HepG2 (cell line): ENCODE data around the gene ARHGDIG. TPM values are rescaled to one million over a fixed set of nuclear protein-coding genes. Genes with fewer than 3 reads are reported as not detected.

Experiments used
- EP300 ChIP-seq, 3 experiments: sonication (generic) in 1 of 3; formaldehyde crosslinking in 1 of 3; IDR thresholded peaks; 2 replicates each; pipeline versions ENCODE4 v1.5.1 to v1.6.1; 2011 to 2020; ENCODE audit warnings: low read depth in 2 of 3, low read length in 2 of 3, borderline replicate concordance in 1 of 3, improper control_type of control experiment in 1 of 3, mild to moderate bottlenecking in 1 of 3, missing genetic modification reagents in 1 of 3, moderate library complexity in 1 of 3
- FOXO1 ChIP-seq: sonication (generic); formaldehyde crosslinking; IDR thresholded peaks from 2 replicates; pipeline ENCODE4 v1.4.0; 2020; ENCODE audit warnings: missing genetic modification reagents
- GATAD2A ChIP-seq: IDR thresholded peaks from 2 replicates; pipeline ENCODE4 v1.6.1; 2016
- MYNN ChIP-seq: sonication (generic); formaldehyde crosslinking; IDR thresholded peaks from 2 replicates; pipeline ENCODE4 v1.4.0; 2020; ENCODE audit warnings: mild to moderate bottlenecking, low read depth, missing genetic modification reagents
- NFYB ChIP-seq: sonication (generic); formaldehyde crosslinking; IDR thresholded peaks from 2 replicates; pipeline ENCODE4 v1.4.0; 2020; ENCODE audit warnings: missing genetic modification reagents
- POLR2AphosphoS5 ChIP-seq: IDR thresholded peaks from 2 replicates; pipeline ENCODE4 v1.6.1; 2012; ENCODE audit warnings: low read depth, low read length
- RAD21 ChIP-seq: fragments of 450-650 bp; formaldehyde crosslinking; IDR thresholded peaks from 2 replicates; pipeline ENCODE4 v1.5.0; 2020; ENCODE audit warnings: mild to moderate bottlenecking
- SMARCC2 ChIP-seq: fragments of 450-650 bp; IDR thresholded peaks from 2 replicates; pipeline ENCODE4 v1.6.1; 2017; ENCODE audit warnings: antibody characterized with exemption, mild to moderate bottlenecking
- SOX5 ChIP-seq: IDR thresholded peaks from 2 replicates; pipeline ENCODE4 v1.6.1; 2016; ENCODE audit warnings: borderline replicate concordance
- YEATS2 ChIP-seq: sonication (generic); formaldehyde crosslinking; IDR thresholded peaks from 2 replicates; pipeline ENCODE4 v1.4.0; 2020; ENCODE audit warnings: missing genetic modification reagents, borderline replicate concordance
- ZNF484 ChIP-seq: sonication (generic); formaldehyde crosslinking; IDR thresholded peaks from 2 replicates; pipeline ENCODE4 v1.5.1; 2020; ENCODE audit warnings: mild to moderate bottlenecking, low read depth, missing genetic modification reagents, borderline replicate concordance
- ZNF891 ChIP-seq: sonication (generic); formaldehyde crosslinking; IDR thresholded peaks from 2 replicates; pipeline ENCODE4 v1.5.0; 2020; ENCODE audit warnings: mild to moderate bottlenecking, missing genetic modification reagents
- ZSCAN25 ChIP-seq: sonication (generic); formaldehyde crosslinking; IDR thresholded peaks from 2 replicates; pipeline ENCODE4 v1.8.0; 2022; ENCODE audit warnings: mild to moderate bottlenecking, missing genetic modification reagents
- polyA plus RNA-seq, 8 experiments: library from polyadenylated mRNA; depleted of rRNA in 3 of 8; stranded (reverse) in 7 of 8; unstranded in 1 of 8; fragments of >200 nt; fragmentation: Illumina TruSeq in 4 of 8; extraction: Trizol in 4 of 8; gene quantifications; 2 replicates each; pipeline versions ENCODE4 v1.2.1 to v1.2.3, GENCODE V29; 2011 to 2016; ENCODE audit warnings: low read depth in 4 of 8, missing spikeins in 1 of 8, mixed read lengths in 1 of 8; ENCODE audit not compliant: insufficient read depth in 1 of 8
- total RNA-seq, 5 experiments: library from RNA; depleted of rRNA; stranded (reverse); fragments of >200 nt; fragmentation: Illumina TruSeq; extraction: Trizol; gene quantifications; 2 replicates each; pipeline ENCODE4 v1.2.3, GENCODE V29; 2016; ENCODE audit warnings: low read depth in 1 of 5
- TF ChIP-seq, protein P1 (sequence below): sonication (generic); formaldehyde crosslinking; IDR thresholded peaks from 2 replicates; pipeline ENCODE4 v1.8.1; 2023; ENCODE audit warnings: mild to moderate bottlenecking, inconsistent platforms, moderate library complexity, missing genetic modification reagents, borderline replicate concordance
- TF ChIP-seq, protein P2 (sequence below): sonication (generic); formaldehyde crosslinking; IDR thresholded peaks from 2 replicates; pipeline ENCODE4 v1.4.0; 2020; ENCODE audit warnings: missing genetic modification reagents
- TF ChIP-seq, protein P3 (sequence below): sonication (generic); formaldehyde crosslinking; IDR thresholded peaks from 2 replicates; pipeline ENCODE4 v1.5.0; 2020; ENCODE audit warnings: missing genetic modification reagents
- TF ChIP-seq, protein P4 (sequence below): sonication (generic); formaldehyde crosslinking; IDR thresholded peaks from 2 replicates; pipeline ENCODE4 v1.5.0; 2020; ENCODE audit warnings: mild to moderate bottlenecking, missing genetic modification reagents, borderline replicate concordance
- TF ChIP-seq, protein P5 (sequence below): sonication (generic); formaldehyde crosslinking; IDR thresholded peaks from 2 replicates; pipeline ENCODE4 v1.5.1; 2020; ENCODE audit warnings: missing genetic modification reagents, mild to moderate bottlenecking, borderline replicate concordance

Gene ARHGDIG
- total and polyA plus RNA-seq, 2 of the 13 experiments (the other 11 are each of a cell fraction or from before 2014, with no cell fraction given), result 0.24 to 0.48 TPM

DNA sequence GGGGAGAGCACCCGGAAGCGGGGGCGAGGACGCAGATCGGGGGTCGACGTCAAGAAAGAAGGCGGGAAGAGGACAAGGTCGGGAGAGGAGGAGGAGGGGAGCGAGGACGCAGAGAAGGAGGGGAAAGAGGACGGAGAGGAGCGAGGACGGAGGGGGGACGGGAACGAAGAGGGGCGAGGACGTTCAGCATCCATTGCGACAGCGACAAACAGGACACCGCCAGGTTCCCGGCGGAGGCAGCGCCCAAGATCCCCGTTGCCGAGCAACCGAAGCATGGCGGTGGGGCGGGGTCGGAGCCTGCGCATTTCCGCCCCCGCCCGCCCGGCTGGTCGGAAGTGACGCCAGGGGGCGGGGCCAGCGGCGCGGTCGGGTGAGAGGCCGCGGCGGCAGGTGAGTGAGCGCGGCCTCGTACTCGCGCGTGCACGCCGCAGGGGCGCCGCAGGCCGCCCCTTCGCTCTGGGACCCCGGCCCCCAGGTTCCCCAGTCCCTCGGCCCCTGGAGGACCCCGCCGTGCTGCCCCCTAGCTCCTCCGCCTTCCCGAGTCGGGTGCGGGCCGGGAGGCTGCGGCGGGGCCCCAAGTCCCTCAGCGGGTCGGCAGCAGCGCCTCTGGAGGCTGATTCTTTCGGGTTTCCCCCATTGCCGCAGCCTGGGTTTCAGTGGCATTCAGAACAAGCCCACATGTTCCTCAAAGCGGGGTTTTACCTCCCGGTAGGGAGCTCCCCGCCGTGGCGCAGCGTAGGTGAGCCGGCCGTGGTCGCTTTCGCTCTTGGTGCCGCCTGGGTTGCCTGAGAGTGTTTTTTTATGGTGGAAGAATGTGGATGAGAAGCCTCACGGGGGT, 45.7 kb upstream of the ARHGDIG start, which contains the start of gene FAM234A (continued):
- TF ChIP-seq, protein P1, sequence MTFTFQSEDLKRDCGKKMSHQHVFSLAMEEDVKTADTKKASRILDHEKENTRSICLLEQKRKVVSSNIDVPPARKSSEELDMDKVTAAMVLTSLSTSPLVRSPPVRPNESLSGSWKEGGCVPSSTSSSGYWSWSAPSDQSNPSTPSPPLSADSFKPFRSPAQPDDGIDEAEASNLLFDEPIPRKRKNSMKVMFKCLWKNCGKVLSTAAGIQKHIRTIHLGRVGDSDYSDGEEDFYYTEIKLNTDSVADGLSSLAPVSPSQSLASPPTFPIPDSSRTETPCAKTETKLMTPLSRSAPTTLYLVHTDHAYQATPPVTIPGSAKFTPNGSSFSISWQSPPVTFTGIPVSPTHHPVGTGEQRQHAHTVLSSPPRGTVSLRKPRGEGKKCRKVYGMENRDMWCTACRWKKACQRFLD (CRISPR knock-in tag), result 0 out of 2 replicates have a peak, but pooled peaks have one; percentile 55
- TF ChIP-seq ZSCAN25 (CRISPR knock-in tag), result no peak
- TF ChIP-seq FOXO1 (CRISPR knock-in tag), result 0 out of 2 replicates have a peak, but pooled peaks have one; percentile 8
- TF ChIP-seq ZNF484 (CRISPR knock-in tag), result no peak
- TF ChIP-seq SMARCC2, result no peak
- peak; percentile 45; the same call in 1 of the 2 replicates for TF ChIP-seq POLR2AphosphoS5
- peak; percentile 29 for TF ChIP-seq RAD21
- TF ChIP-seq, protein P2, sequence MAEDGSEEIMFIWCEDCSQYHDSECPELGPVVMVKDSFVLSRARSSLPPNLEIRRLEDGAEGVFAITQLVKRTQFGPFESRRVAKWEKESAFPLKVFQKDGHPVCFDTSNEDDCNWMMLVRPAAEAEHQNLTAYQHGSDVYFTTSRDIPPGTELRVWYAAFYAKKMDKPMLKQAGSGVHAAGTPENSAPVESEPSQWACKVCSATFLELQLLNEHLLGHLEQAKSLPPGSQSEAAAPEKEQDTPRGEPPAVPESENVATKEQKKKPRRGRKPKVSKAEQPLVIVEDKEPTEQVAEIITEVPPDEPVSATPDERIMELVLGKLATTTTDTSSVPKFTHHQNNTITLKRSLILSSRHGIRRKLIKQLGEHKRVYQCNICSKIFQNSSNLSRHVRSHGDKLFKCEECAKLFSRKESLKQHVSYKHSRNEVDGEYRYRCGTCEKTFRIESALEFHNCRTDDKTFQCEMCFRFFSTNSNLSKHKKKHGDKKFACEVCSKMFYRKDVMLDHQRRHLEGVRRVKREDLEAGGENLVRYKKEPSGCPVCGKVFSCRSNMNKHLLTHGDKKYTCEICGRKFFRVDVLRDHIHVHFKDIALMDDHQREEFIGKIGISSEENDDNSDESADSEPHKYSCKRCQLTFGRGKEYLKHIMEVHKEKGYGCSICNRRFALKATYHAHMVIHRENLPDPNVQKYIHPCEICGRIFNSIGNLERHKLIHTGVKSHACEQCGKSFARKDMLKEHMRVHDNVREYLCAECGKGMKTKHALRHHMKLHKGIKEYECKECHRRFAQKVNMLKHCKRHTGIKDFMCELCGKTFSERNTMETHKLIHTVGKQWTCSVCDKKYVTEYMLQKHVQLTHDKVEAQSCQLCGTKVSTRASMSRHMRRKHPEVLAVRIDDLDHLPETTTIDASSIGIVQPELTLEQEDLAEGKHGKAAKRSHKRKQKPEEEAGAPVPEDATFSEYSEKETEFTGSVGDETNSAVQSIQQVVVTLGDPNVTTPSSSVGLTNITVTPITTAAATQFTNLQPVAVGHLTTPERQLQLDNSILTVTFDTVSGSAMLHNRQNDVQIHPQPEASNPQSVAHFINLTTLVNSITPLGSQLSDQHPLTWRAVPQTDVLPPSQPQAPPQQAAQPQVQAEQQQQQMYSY, result no peak
- 0 out of 4 replicates have a peak, but pooled peaks of 1 of the 2 experiments have one; percentile 6 for TF ChIP-seq EP300 (IDR thresholded peaks at IDR 0.05; ENCODE audit: low read depth in 2 of 2, low read length in 2 of 2)
- peak; percentile 14; the same call in 1 of the 2 replicates for TF ChIP-seq EP300 (CRISPR knock-in tag; IDR thresholded peaks at IDR 0.05; ENCODE audit: borderline replicate concordance)
- no peak for TF ChIP-seq YEATS2
- peak; percentile 12; the same call in 1 of the 2 replicates for TF ChIP-seq SOX5 (CRISPR knock-in tag)
- TF ChIP-seq, protein P3, sequence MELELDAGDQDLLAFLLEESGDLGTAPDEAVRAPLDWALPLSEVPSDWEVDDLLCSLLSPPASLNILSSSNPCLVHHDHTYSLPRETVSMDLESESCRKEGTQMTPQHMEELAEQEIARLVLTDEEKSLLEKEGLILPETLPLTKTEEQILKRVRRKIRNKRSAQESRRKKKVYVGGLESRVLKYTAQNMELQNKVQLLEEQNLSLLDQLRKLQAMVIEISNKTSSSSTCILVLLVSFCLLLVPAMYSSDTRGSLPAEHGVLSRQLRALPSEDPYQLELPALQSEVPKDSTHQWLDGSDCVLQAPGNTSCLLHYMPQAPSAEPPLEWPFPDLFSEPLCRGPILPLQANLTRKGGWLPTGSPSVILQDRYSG (CRISPR knock-in tag), result no peak
- TF ChIP-seq, protein P4, sequence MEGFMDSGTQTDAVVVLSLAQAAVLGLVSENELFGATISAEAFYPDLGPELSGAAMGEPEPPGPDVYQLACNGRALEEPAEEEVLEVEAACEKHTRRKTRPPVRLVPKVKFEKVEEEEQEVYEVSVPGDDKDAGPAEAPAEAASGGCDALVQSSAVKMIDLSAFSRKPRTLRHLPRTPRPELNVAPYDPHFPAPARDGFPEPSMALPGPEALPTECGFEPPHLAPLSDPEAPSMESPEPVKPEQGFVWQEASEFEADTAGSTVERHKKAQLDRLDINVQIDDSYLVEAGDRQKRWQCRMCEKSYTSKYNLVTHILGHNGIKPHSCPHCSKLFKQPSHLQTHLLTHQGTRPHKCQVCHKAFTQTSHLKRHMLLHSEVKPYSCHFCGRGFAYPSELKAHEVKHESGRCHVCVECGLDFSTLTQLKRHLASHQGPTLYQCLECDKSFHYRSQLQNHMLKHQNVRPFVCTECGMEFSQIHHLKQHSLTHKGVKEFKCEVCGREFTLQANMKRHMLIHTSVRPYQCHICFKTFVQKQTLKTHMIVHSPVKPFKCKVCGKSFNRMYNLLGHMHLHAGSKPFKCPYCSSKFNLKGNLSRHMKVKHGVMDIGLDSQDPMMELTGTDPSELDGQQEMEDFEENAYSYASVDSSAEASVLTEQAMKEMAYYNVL, result peak; percentile 39; the same call in 1 of the 2 replicates
- TF ChIP-seq, protein P5, sequence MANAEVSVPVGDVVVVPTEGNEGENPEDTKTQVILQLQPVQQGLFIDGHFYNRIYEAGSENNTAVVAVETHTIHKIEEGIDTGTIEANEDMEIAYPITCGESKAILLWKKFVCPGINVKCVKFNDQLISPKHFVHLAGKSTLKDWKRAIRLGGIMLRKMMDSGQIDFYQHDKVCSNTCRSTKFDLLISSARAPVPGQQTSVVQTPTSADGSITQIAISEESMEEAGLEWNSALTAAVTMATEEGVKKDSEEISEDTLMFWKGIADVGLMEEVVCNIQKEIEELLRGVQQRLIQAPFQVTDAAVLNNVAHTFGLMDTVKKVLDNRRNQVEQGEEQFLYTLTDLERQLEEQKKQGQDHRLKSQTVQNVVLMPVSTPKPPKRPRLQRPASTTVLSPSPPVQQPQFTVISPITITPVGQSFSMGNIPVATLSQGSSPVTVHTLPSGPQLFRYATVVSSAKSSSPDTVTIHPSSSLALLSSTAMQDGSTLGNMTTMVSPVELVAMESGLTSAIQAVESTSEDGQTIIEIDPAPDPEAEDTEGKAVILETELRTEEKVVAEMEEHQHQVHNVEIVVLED (CRISPR knock-in tag), result no peak
- peak; percentile 31; the same call in 1 of the 2 replicates for TF ChIP-seq GATAD2A (CRISPR knock-in tag)
- TF ChIP-seq NFYB, result no peak; the same call in 1 of the 2 replicates
- no peak for TF ChIP-seq ZNF891 (CRISPR knock-in tag)
- TF ChIP-seq MYNN, result no peak
